Fibroblast of lung (primary cell): ENCODE results near the gene COL4A2.

Source experiments
- CTCF ChIP-seq, 2 donors: IDR thresholded peaks in 1 of 2; conservative IDR thresholded peaks in 1 of 2; 1 replicate in 1 of 2; 2 replicates in 1 of 2; pipeline ENCODE4 v1.5.1; 2011 to 2012; ENCODE audit warnings: low read length in 2 of 2, control low read depth in 1 of 2, inconsistent platforms in 1 of 2, low read depth in 1 of 2, mild to moderate bottlenecking in 1 of 2
- EZH2 ChIP-seq: IDR thresholded peaks from 2 replicates; pipeline ENCODE4 v1.5.1; 2012; ENCODE audit warnings: low read length, control low read depth, mild to moderate bottlenecking; ENCODE audit errors: missing control alignments

GRCh38 chr13:110442930-110443621, 136.0 kb downstream of the COL4A2 start:
- TF ChIP-seq CTCF (conservative IDR thresholded peaks at IDR 0.05 in 1 of 2, IDR thresholded peaks at IDR 0.05 in 1 of 2; ENCODE audit: low read depth in 1 of 2, low read length in 2 of 2), result no peak
- TF ChIP-seq EZH2, result no peak
